Stimulated activated CD4-positive, alpha-beta T cell treated with anti-CD3 and anti-CD28 coated beads, TNF-alpha, amount 100 ng/mL, for 24 hours (primary cell): ENCODE data around the gene SPACA4.

ENCODE experiments used
- DNase-seq, 3 experiments: peaks; one replicate each; pipeline ENCODE4 v3.0.0-alpha.2; 2020; ENCODE audit warnings: low read depth in 3 of 3

SPACA4 gene

GRCh38 chr19:48650974-48651682, 44.6 kb downstream of the SPACA4 start:
- no peak for DNase-seq

GRCh38 chr19:48651683-48652048, 45.1 kb downstream of the SPACA4 start:
- no peak for DNase-seq

- DNase-seq, result no peak
These were observed 47.9 kb downstream of the SPACA4 start for GRCh38 chr19:48654299-48655059.

GRCh38 chr19:48656840-48657474, 50.4 kb downstream of the SPACA4 start:
- DNase-seq, result no peak
